ENCODE data around the gene PSIP1. TPM values are rescaled to one million over a fixed set of nuclear protein-coding genes. Genes with fewer than 3 reads are reported as not detected.
"Not testable (repeated sequence)": the region's sequence is repeated elsewhere in the genome, so short reads cannot be mapped to it uniquely, and the experiment has no call there.

Gene PSIP1
- total RNA-seq, 1 experiment from 2014 or later = 99.1 TPM

GRCh38 chr9:15441841-15442240 is 68.9 kb downstream of the PSIP1 start:
- H3K27ac ChIP-seq (ENCODE audit: low read depth, low read length); H3K4me3 ChIP-seq (replicated peaks in 1 of 2; ENCODE audit: low read depth in 1 of 2, low read length in 2 of 2); H3K4me1 ChIP-seq (ENCODE audit: control insufficient read depth in 1 of 2, insufficient read depth in 2 of 2, low read length in 2 of 2); ATAC-seq; BruUV-seq (replicated peaks); H3K4me2 ChIP-seq (ENCODE audit: low read length); CTCF ChIA-PET; H3K9ac ChIP-seq (ENCODE audit: low read length); H2AFZ ChIP-seq (ENCODE audit: low read depth, low read length, poor library complexity, severe bottlenecking); H3K9me2 ChIP-seq (ENCODE audit: insufficient read depth); intact Hi-C loops (cut with micrococcal nuclease); H4K20me1 ChIP-seq (ENCODE audit: insufficient read depth); H3K9me3 ChIP-seq (ENCODE audit: control insufficient read depth in 1 of 2, insufficient read depth in 1 of 2, low read depth in 1 of 2, low read length in 2 of 2); DNase-seq (ENCODE audit: low read depth, low spot score); H3K27me3 ChIP-seq (ENCODE audit: insufficient read depth, low read length); RAD21 ChIA-PET (ENCODE audit: low non-redundant PET in 1 of 2, low total read pairs in 2 of 2, uncharacterized antibody in 2 of 2, unreplicated experiment in 2 of 2); POLR2A ChIA-PET: not testable (repeated sequence)
- peaks cover 18 to 22% of the 10 kb centered on the region in 2 experiments; a peak in 3 of 4 replicates for H3K36me3 ChIP-seq (ENCODE audit: control insufficient read depth in 1 of 2, insufficient read depth in 2 of 2, low read length in 2 of 2)
- peaks cover 39% of the 10 kb centered on the region for H3K79me2 ChIP-seq (ENCODE audit: insufficient read depth, low read length)

DNA sequence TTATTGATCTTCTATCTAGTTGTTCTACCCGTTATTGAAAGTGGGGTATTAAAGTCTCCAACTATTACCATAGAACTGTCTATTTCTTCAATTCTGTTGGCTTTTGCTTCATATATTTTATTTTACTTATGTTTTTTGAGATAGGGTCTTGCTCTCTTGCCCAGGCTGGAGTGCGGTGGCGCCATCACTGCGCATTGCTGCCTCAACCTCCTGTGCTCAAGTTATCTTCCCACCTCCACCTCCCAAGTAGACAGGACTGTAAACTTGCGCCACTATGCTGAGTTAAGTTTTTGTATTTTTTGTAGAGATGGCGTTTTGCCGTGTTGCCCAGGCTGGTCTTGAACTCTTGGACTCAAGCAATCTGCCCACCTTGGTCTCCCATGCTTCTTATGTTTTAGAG is 71.9 kb downstream of the PSIP1 start:
- ChIA-PET RAD21 (ENCODE audit: low non-redundant PET in 1 of 2, low total read pairs in 2 of 2, uncharacterized antibody in 2 of 2, unreplicated experiment in 2 of 2) (no interaction called here), POLR2A (no interaction called here), CTCF (no interaction called here)
- Histone ChIP-seq H3K4me1 (ENCODE audit: control insufficient read depth in 1 of 2, insufficient read depth in 2 of 2, low read length in 2 of 2) (no peaks in the 10 kb centered on the region), H3K9me3 (ENCODE audit: control insufficient read depth in 1 of 2, insufficient read depth in 1 of 2, low read depth in 1 of 2, low read length in 2 of 2) (no peaks in the 10 kb centered on the region), H3K9me2 (ENCODE audit: insufficient read depth) (no peaks in the 10 kb centered on the region), H3K4me3 (replicated peaks in 1 of 2; ENCODE audit: low read depth in 1 of 2, low read length in 2 of 2) (no peak overlapping the region), H3K9ac (ENCODE audit: low read length) (no peak overlapping the region), H3K27ac (ENCODE audit: low read depth, low read length) (no peak overlapping the region), H2AFZ (ENCODE audit: low read depth, low read length, poor library complexity, severe bottlenecking) (no peak overlapping the region), H3K36me3 (ENCODE audit: control insufficient read depth in 1 of 2, insufficient read depth in 2 of 2, low read length in 2 of 2) (peaks cover 16 to 24% of the 10 kb centered on the region in 2 experiments), H4K20me1 (ENCODE audit: insufficient read depth) (peaks cover 3% of the 10 kb centered on the region; the same call in 1 of the 2 replicates), H3K79me2 (ENCODE audit: insufficient read depth, low read length) (peaks cover 53% of the 10 kb centered on the region), H3K27me3 (ENCODE audit: insufficient read depth, low read length) (no peaks in the 10 kb centered on the region), H3K4me2 (ENCODE audit: low read length) (no peak overlapping the region)
- ATAC-seq = no peak
- no TSS peak for BruUV-seq (replicated peaks)
- TF ChIP-seq JUND (IDR thresholded peaks at IDR 0.05) = no peak
- TF ChIP-seq SIN3A (IDR thresholded peaks at IDR 0.05; ENCODE audit: low read depth) = no peak
- TF ChIP-seq ZNF274 (IDR thresholded peaks at IDR 0.05; ENCODE audit: low read depth, low read length) = no peak
- no peak for TF ChIP-seq ATF3 (IDR thresholded peaks at IDR 0.05)
- no peak for TF ChIP-seq EGR1 (IDR thresholded peaks at IDR 0.05; ENCODE audit: low read depth)
- no peak for TF ChIP-seq POLR2AphosphoS5 (IDR thresholded peaks at IDR 0.05; ENCODE audit: low read depth, low read length)
- TF ChIP-seq FOSL1 (IDR thresholded peaks at IDR 0.05; ENCODE audit: low read depth) = no peak
- no peak for TF ChIP-seq SP1 (IDR thresholded peaks at IDR 0.05; ENCODE audit: low read depth)
- no peak for TF ChIP-seq ZFX (IDR thresholded peaks at IDR 0.05)
- no peak for TF ChIP-seq YY1 (IDR thresholded peaks at IDR 0.05; ENCODE audit: extremely low read depth, insufficient replicate concordance, low read depth, low read length)
- no peak for TF ChIP-seq POLR2A (IDR thresholded peaks at IDR 0.05; ENCODE audit: borderline replicate concordance, extremely low read depth, insufficient read depth, insufficient read length)
- no peak for TF ChIP-seq EZH2 (IDR thresholded peaks at IDR 0.05)
- TF ChIP-seq, protein P1, sequence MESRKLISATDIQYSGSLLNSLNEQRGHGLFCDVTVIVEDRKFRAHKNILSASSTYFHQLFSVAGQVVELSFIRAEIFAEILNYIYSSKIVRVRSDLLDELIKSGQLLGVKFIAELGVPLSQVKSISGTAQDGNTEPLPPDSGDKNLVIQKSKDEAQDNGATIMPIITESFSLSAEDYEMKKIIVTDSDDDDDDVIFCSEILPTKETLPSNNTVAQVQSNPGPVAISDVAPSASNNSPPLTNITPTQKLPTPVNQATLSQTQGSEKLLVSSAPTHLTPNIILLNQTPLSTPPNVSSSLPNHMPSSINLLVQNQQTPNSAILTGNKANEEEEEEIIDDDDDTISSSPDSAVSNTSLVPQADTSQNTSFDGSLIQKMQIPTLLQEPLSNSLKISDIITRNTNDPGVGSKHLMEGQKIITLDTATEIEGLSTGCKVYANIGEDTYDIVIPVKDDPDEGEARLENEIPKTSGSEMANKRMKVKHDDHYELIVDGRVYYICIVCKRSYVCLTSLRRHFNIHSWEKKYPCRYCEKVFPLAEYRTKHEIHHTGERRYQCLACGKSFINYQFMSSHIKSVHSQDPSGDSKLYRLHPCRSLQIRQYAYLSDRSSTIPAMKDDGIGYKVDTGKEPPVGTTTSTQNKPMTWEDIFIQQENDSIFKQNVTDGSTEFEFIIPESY (IDR thresholded peaks at IDR 0.05; ENCODE audit: extremely low read depth, insufficient replicate concordance, low read length) = no peak
- TF ChIP-seq, protein P2, sequence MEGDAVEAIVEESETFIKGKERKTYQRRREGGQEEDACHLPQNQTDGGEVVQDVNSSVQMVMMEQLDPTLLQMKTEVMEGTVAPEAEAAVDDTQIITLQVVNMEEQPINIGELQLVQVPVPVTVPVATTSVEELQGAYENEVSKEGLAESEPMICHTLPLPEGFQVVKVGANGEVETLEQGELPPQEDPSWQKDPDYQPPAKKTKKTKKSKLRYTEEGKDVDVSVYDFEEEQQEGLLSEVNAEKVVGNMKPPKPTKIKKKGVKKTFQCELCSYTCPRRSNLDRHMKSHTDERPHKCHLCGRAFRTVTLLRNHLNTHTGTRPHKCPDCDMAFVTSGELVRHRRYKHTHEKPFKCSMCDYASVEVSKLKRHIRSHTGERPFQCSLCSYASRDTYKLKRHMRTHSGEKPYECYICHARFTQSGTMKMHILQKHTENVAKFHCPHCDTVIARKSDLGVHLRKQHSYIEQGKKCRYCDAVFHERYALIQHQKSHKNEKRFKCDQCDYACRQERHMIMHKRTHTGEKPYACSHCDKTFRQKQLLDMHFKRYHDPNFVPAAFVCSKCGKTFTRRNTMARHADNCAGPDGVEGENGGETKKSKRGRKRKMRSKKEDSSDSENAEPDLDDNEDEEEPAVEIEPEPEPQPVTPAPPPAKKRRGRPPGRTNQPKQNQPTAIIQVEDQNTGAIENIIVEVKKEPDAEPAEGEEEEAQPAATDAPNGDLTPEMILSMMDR (IDR thresholded peaks at IDR 0.05 in 2 of 3, conservative IDR thresholded peaks at IDR 0.05 in 1 of 3; ENCODE audit: borderline replicate concordance in 1 of 3, insufficient read depth in 1 of 3, low read depth in 2 of 3, low read length in 2 of 3) = no peak
- TF ChIP-seq MAX (IDR thresholded peaks at IDR 0.05) = no peak
- intact Hi-C loops (cut with micrococcal nuclease) = no loop called here
- DNase-seq (ENCODE audit: low read depth, low spot score) = no peak
